Activated T-cell treated with anti-CD3 and anti-CD28 coated beads for 48 hours (primary cell): ENCODE data around the gene UBE2F.
"Not testable (repeated sequence)": the region's sequence is repeated elsewhere in the genome, so short reads cannot be mapped to it uniquely, and the experiment has no call there.

ENCODE experiments used
- DNase-seq: peaks from one replicate; pipeline ENCODE4 v3.0.0-alpha.2; 2020; ENCODE audit warnings: low read depth

UBE2F gene

GRCh38 chr2:237980087-237980486 is 13.3 kb downstream of the UBE2F start:
- no peak for DNase-seq

GRCh38 chr2:237980751-237981150 is 13.9 kb downstream of the UBE2F start:
- no peak for DNase-seq

- not testable (repeated sequence) for DNase-seq
Observed at GRCh38 chr2:237981621-237982020, 14.8 kb downstream of the UBE2F start.

GRCh38 chr2:237982039-237982725 is 15.4 kb downstream of the UBE2F start:
- DNase-seq = no peak

- no peak for DNase-seq
Observed at GRCh38 chr2:237983922-237984321, 17.1 kb downstream of the UBE2F start.

- no peak for DNase-seq
Observed at GRCh38 chr2:237987268-237987667, 20.5 kb downstream of the UBE2F start.

GRCh38 chr2:237993701-237994100 is 26.9 kb downstream of the UBE2F start:
- no peak for DNase-seq

GRCh38 chr2:237995036-237995435 is 28.2 kb downstream of the UBE2F start:
- DNase-seq = no peak

GRCh38 chr2:237996021-237996593 is 29.3 kb downstream of the UBE2F start:
- no peak for DNase-seq

- no peak for DNase-seq
Observed at GRCh38 chr2:237997521-237997920, 30.7 kb downstream of the UBE2F start.

- DNase-seq = no peak
Observed at GRCh38 chr2:237998530-237998929, 31.7 kb downstream of the UBE2F start.

- no peak for DNase-seq
Observed at GRCh38 chr2:238003234-238004031, 36.6 kb downstream of the UBE2F start.

GRCh38 chr2:238004077-238004830 is 37.4 kb downstream of the UBE2F start:
- no peak for DNase-seq

GRCh38 chr2:238005528-238005927 is 38.7 kb downstream of the UBE2F start:
- DNase-seq = no peak

GRCh38 chr2:238006510-238006909 is 39.7 kb downstream of the UBE2F start:
- no peak for DNase-seq

GRCh38 chr2:238007924-238008323 is 41.1 kb downstream of the UBE2F start:
- no peak for DNase-seq

- no peak for DNase-seq
Observed at GRCh38 chr2:238009563-238009962, 42.7 kb downstream of the UBE2F start.

- DNase-seq = no peak
Observed at GRCh38 chr2:238010572-238010971, 43.8 kb downstream of the UBE2F start.

- no peak for DNase-seq
Observed at GRCh38 chr2:238013806-238014205, 47.0 kb downstream of the UBE2F start.

GRCh38 chr2:238015705-238016104 is 48.9 kb downstream of the UBE2F start:
- no peak for DNase-seq

- no peak for DNase-seq
Observed at GRCh38 chr2:238016526-238016925, 49.7 kb downstream of the UBE2F start.

- no peak for DNase-seq
Observed at GRCh38 chr2:238019962-238020361, 53.1 kb downstream of the UBE2F start.
